Psoas muscle (tissue), 8 donors: ENCODE data around the gene LINC00305. TPM values are rescaled to one million over a fixed set of nuclear protein-coding genes. Genes with fewer than 3 reads are reported as not detected.

ENCODE experiments used
- ATAC-seq, 4 donors: fragments of 200-7000 bp; cut with Tn5 transposase; one replicate each; pipeline ENCODE4 v1.9.1; 2020; ENCODE audit warnings: moderate library complexity in 3 of 4, mild to moderate bottlenecking in 2 of 4
- DNase-seq, 2 donors: peaks; one replicate each; pipeline ENCODE4 v3.0.0-alpha.2; 2020
- H3K27ac ChIP-seq: fragments of 200-600 bp; one replicate; pipeline ENCODE4 v1.8.0; 2022
- H3K27me3 ChIP-seq, 3 donors: fragments of 200-600 bp in 1 of 3; one replicate each; pipeline versions ENCODE4 v1.6.1 to v1.8.0; 2013 to 2022; ENCODE audit warnings: low read length in 2 of 3, mild to moderate bottlenecking in 2 of 3, moderate library complexity in 1 of 3; ENCODE audit not compliant: insufficient read depth in 3 of 3
- H3K36me3 ChIP-seq, 2 donors: fragments of 200-600 bp in 1 of 2; one replicate each; pipeline versions ENCODE4 v1.6.1 to v1.8.0; 2013 to 2022; ENCODE audit warnings: low read depth in 1 of 2, mild to moderate bottlenecking in 1 of 2, moderate library complexity in 1 of 2; ENCODE audit not compliant: insufficient read depth in 1 of 2
- H3K4me1 ChIP-seq: fragments of 200-600 bp; one replicate; pipeline ENCODE4 v1.8.0; 2022
- H3K4me3 ChIP-seq: fragments of 200-600 bp; one replicate; pipeline ENCODE4 v1.8.0; 2022; ENCODE audit warnings: mild to moderate bottlenecking
- H3K9me3 ChIP-seq: fragments of 200-600 bp; one replicate; pipeline ENCODE4 v1.8.0; 2022
- CTCF ChIP-seq: fragments of 200-600 bp; IDR thresholded peaks from one replicate; pipeline ENCODE4 v1.8.0; 2022; ENCODE audit warnings: antibody characterized with exemption
- WGBS, 3 donors: extraction: QIAGEN DNeasy Blood & Tissue Kit; methylation state at CpG; one replicate each; pipeline versions ENCODE4 v1.1.6 to v1.1.7; 2013; 5-methylcytosine and 5-hydroxymethylcytosine counted together
- intact Hi-C, 2 donors: fragments of 100-400 bp; cut with DNase I; formaldehyde crosslinking; loops; one replicate each; pipeline versions ENCODE4 v1.11.0 to v1.14.2; 2022
- polyA plus RNA-seq, 3 donors: library from polyadenylated mRNA; stranded (reverse); fragments of 200-250 nt; gene quantifications; one replicate each; pipeline ENCODE4 v1.2.3, GENCODE V29; 2013
- total RNA-seq, 4 donors: library from RNA; stranded (reverse); fragmentation: NEBNext Ultra II Directional in 2 of 4; extraction: Animal tissue kit (Norgen Biotek cat#: 25700) in 2 of 4; gene quantifications; one replicate each; pipeline versions ENCODE4 v1.2.1 to v1.2.4, GENCODE V29; 2021 to 2023
- donor health status: healthy with polysubstance abuse.
- donor health status: DM: no; HTN: no; CAD: no; lungs with moderate emphysema.
- donor health status: Bipolar disorder and iron deficiency.
- donor health status: healthy.
- donor health status: DM: yes; HTN: yes; CAD: no.
- donor health status: DM: no; HTN: no; CAD: no.
- donor health status: DM: no; HTN: no; CAD: no.
- donor health status: DM: yes; HTN: yes; CAD: no.

Gene LINC00305
- total and polyA plus RNA-seq, 7 donors: not detected

- Histone ChIP-seq H3K36me3 (no peaks in the 10 kb centered on the region), H3K9me3 (no peaks in the 10 kb centered on the region), H3K4me3 (no peak overlapping the region), H3K4me1 (no peaks in the 10 kb centered on the region), H3K27me3 (no peaks in the 10 kb centered on the region), H3K27ac (no peak overlapping the region)
- DNase-seq (no peak), ATAC-seq (no peak)
- intact Hi-C loops: no loop called here
- no peak for TF ChIP-seq CTCF
- WGBS, 3 donors: 52 to 63% (median 58%) methylated on average over 1 of the region's 1 CpG
Observed at GRCh38 chr18:64137914-64138313, 11.0 kb downstream of the LINC00305 start.

DNA sequence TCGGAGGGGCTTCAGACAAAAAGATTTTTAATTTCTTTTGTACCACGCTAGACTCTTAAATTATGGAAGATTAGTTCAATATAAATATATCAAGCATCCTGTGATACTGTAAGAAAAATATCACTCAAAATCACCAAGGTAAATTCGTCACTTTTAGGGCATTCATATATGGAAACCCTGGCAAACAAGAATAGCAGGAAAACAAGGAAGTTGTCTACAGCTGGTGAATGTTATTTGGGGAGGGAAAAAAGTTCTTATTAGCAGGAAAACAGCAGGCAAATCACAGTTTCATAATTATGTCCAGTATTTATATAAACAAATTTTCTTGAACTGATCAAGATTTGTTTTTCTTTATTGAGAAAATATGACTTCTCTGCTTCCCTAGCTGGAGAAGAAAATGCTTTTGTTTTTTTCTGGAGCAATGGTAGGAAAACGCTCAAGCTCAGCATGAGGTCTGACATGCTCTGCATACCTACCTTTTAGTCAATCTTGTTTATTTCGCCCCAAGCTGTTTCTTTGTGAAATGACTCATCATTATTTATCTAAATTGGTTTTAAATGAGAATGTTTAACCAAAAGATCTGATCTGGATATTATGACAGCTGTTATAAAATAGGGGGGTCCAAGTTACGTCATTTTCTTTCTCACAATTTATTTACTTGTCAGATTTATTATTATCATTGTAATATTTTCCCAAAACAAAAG lies 14.7 kb downstream of the LINC00305 start:
- H3K9me3 ChIP-seq: no peaks in the 10 kb centered on the region
- DNase-seq (no peak), ATAC-seq (no peak)
- no peak overlapping the region for H3K27ac ChIP-seq
- H3K4me3 ChIP-seq: no peak overlapping the region
- no peaks in the 10 kb centered on the region for H3K36me3 ChIP-seq
- intact Hi-C loops: no loop called here
- no peak for TF ChIP-seq CTCF
- H3K27me3 ChIP-seq: no peaks in the 10 kb centered on the region
- 62 to 71% (median 69%) methylated on average over 6 of the region's 6 CpGs for WGBS, 3 donors
- H3K4me1 ChIP-seq: no peaks in the 10 kb centered on the region

DNA sequence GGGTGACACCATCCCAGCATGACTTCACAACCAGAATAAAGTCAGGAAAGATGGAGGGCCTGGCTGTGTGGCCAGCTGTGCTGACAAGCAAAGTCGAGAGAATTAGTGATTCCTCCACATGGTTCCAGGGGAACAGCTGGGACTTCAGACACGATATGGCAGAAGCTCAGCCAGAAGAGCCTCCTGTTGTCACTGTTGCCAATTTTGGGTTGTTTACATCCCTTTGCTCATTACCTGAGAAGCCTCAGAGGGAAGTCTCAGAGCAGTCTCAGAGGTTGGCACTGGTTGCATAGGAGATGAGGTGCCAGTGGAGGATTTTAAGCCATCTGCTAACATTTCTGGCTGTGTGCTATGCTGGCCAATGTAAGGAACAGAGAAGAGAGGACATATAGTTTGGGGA lies 16.0 kb downstream of the LINC00305 start:
- H3K36me3 ChIP-seq: no peaks in the 10 kb centered on the region

GRCh38 chr18:64131314-64131713 lies 17.6 kb downstream of the LINC00305 start:
- H3K36me3 ChIP-seq: no peaks in the 10 kb centered on the region
- no peaks in the 10 kb centered on the region for H3K27me3 ChIP-seq
- no peak overlapping the region for H3K27ac ChIP-seq
- ATAC-seq (no peak), DNase-seq (no peak)
- H3K4me3 ChIP-seq: no peak overlapping the region
- no peak for TF ChIP-seq CTCF
- intact Hi-C loops: no loop called here
- WGBS, 3 donors: 93 to 95% (median 95%) methylated on average over 2 of the region's 2 CpGs
- H3K4me1 ChIP-seq: no peaks in the 10 kb centered on the region
- no peaks in the 10 kb centered on the region for H3K9me3 ChIP-seq

More for the DNA sequence above, 16.0 kb downstream of the LINC00305 start:
- intact Hi-C loops: no loop called here
- 23 to 41% (median 27%) methylated on average over 2 of the region's 2 CpGs for WGBS, 3 donors
- DNase-seq (no peak), ATAC-seq (no peak)
- no peaks in the 10 kb centered on the region for H3K27me3 ChIP-seq
- no peak overlapping the region for H3K4me3 ChIP-seq
- no peaks in the 10 kb centered on the region for H3K9me3 ChIP-seq
- no peak for TF ChIP-seq CTCF
- no peak overlapping the region for H3K27ac ChIP-seq
- no peaks in the 10 kb centered on the region for H3K4me1 ChIP-seq

DNA sequence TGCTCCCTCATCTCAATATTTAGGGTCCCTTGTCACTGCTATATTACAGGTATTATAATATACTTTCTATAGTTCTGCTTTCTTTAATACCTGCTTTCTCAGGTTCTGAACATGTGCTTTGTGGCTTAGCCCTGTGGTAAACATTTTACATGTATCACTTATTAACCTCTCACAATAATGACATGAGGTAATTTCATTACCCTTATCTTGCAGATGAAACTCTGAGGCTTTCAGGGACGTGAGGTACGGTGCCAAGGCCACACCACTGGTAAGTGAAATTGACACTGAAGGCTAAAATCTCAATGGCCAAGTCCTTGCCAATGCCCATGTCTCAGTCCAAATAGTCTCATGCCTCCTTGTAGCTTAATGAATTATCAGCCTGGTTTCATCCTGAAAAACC lies 21.7 kb downstream of the LINC00305 start:
- intact Hi-C loops: no loop called here
- WGBS, 3 donors: 76 to 85% (median 84%) methylated on average over 2 of the region's 2 CpGs
- TF ChIP-seq CTCF: no peak

More for the DNA sequence above, 21.7 kb downstream of the LINC00305 start:
- H3K27ac ChIP-seq: no peak overlapping the region
- ATAC-seq: no peak
- no peaks in the 10 kb centered on the region for H3K4me1 ChIP-seq
- no peak overlapping the region for H3K4me3 ChIP-seq
- H3K27me3 ChIP-seq: no peaks in the 10 kb centered on the region
- DNase-seq: no peak
- H3K36me3 ChIP-seq: no peaks in the 10 kb centered on the region
- H3K9me3 ChIP-seq: no peaks in the 10 kb centered on the region
